Mesendoderm (in vitro differentiated cells): Measurements from ENCODE around the gene CADM1.

Experiments used
- DNase-seq: peaks from one replicate; pipeline ENCODE4 v3.0.0; 2013
- H2AK5ac ChIP-seq: 2 replicates; pipeline ENCODE4 v1.6.1; 2013; ENCODE audit warnings: low read length, inconsistent platforms
- H2BK120ac ChIP-seq: 2 replicates; pipeline ENCODE4 v1.6.1; 2013; ENCODE audit warnings: low read depth, mild to moderate bottlenecking, low read length, moderate library complexity, mixed read lengths
- H2BK15ac ChIP-seq: replicated peaks from 2 replicates; pipeline ENCODE4 v1.6.1; 2013; ENCODE audit warnings: low read depth, mild to moderate bottlenecking, moderate library complexity
- H2BK5ac ChIP-seq: 2 replicates; pipeline ENCODE4 v1.6.1; 2013; ENCODE audit warnings: low read length, inconsistent platforms
- H3K18ac ChIP-seq: 2 replicates; pipeline ENCODE4 v1.6.1; 2013; ENCODE audit warnings: mild to moderate bottlenecking, low read length, mixed read lengths
- H3K23ac ChIP-seq: one replicate; pipeline ENCODE4 v1.6.1; 2013; ENCODE audit warnings: low read length
- H3K27ac ChIP-seq: 2 replicates; pipeline ENCODE4 v1.5.1; 2013; ENCODE audit warnings: low read depth, mild to moderate bottlenecking, inconsistent platforms, low read length, moderate library complexity
- H3K27me3 ChIP-seq: 2 replicates; pipeline ENCODE4 v1.6.1; 2013; ENCODE audit warnings: low read length, control low read depth, mild to moderate bottlenecking, inconsistent platforms; ENCODE audit not compliant: insufficient read depth, poor library complexity
- H3K36me3 ChIP-seq: 2 replicates; pipeline ENCODE4 v1.6.1; 2013; ENCODE audit warnings: low read length, inconsistent platforms; ENCODE audit not compliant: control insufficient read depth, insufficient read depth
- H3K4ac ChIP-seq: one replicate; pipeline ENCODE4 v1.6.1; 2013; ENCODE audit warnings: low read depth, mild to moderate bottlenecking, low read length, moderate library complexity
- H3K4me1 ChIP-seq: 2 replicates; pipeline ENCODE4 v1.6.1; 2013; ENCODE audit warnings: low read depth, low read length, inconsistent platforms; ENCODE audit not compliant: control insufficient read depth
- H3K4me2 ChIP-seq: 2 replicates; pipeline ENCODE4 v1.6.1; 2013; ENCODE audit warnings: low read length
- H3K4me3 ChIP-seq: 2 replicates; pipeline ENCODE4 v1.5.1; 2013; ENCODE audit warnings: mild to moderate bottlenecking, low read length
- H3K56ac ChIP-seq: one replicate; pipeline ENCODE4 v1.6.1; 2013; ENCODE audit warnings: low read length
- H3K79me1 ChIP-seq: 2 replicates; pipeline ENCODE4 v1.6.1; 2013; ENCODE audit warnings: low read length, inconsistent platforms
- H3K79me2 ChIP-seq: 2 replicates; pipeline ENCODE4 v1.6.1; 2013; ENCODE audit warnings: mild to moderate bottlenecking, low read length; ENCODE audit not compliant: control insufficient read depth, insufficient read depth
- H3K9ac ChIP-seq: 2 replicates; pipeline ENCODE4 v1.6.1; 2013; ENCODE audit warnings: low read length, inconsistent platforms
- H4K5ac ChIP-seq: one replicate; pipeline ENCODE4 v1.6.1; 2013; ENCODE audit warnings: low read length
- H4K8ac ChIP-seq: one replicate; pipeline ENCODE4 v1.6.1; 2013; ENCODE audit warnings: low read depth, mild to moderate bottlenecking, control low read depth, low read length, moderate library complexity
- WGBS: extraction: QIAGEN DNeasy Blood & Tissue Kit; methylation state at CpG from one replicate; pipeline ENCODE4 v1.1.7; 2013; ENCODE audit warnings: low lambda C conversion rate, missing lambda C conversion rate; ENCODE audit not compliant: insufficient coverage; ENCODE audit errors: extremely low coverage; 5-methylcytosine and 5-hydroxymethylcytosine counted together

CADM1 gene

GRCh38 chr11:115220911-115221310 lies 283.3 kb downstream of the CADM1 start:
- Histone ChIP-seq H3K4me3 (no peak overlapping the region), H3K4ac (no peak overlapping the region), H3K36me3 (no peaks in the 10 kb centered on the region), H3K23ac (no peak overlapping the region), H3K4me1 (peaks cover 4% of the 10 kb centered on the region), H3K9ac (no peak overlapping the region), H3K27me3 (no peaks in the 10 kb centered on the region), H2AK5ac (no peak overlapping the region), H3K4me2 (no peak overlapping the region), H4K5ac (no peak overlapping the region), H3K27ac (no peak overlapping the region), H2BK120ac (no peak overlapping the region), H3K56ac (no peak overlapping the region), H4K8ac (no peak overlapping the region), H3K18ac (no peak overlapping the region), H3K79me2 (no peaks in the 10 kb centered on the region), H2BK15ac (no peak overlapping the region), H2BK5ac (no peak overlapping the region), H3K79me1 (no peaks in the 10 kb centered on the region)
- DNase-seq = no peak
- no CpG with 5 or more reads among the region's 4 CpGs for WGBS

GRCh38 chr11:115220423-115220822 lies 283.8 kb downstream of the CADM1 start:
- no peak overlapping the region for H3K27ac ChIP-seq
- H4K5ac ChIP-seq = no peak overlapping the region
- H3K27me3 ChIP-seq = no peaks in the 10 kb centered on the region
- no peaks in the 10 kb centered on the region for H3K36me3 ChIP-seq
- H3K4me3 ChIP-seq = no peak overlapping the region
- H3K79me2 ChIP-seq = no peaks in the 10 kb centered on the region
- peaks cover 4% of the 10 kb centered on the region for H3K4me1 ChIP-seq
- H2BK120ac ChIP-seq = no peak overlapping the region
- no peak overlapping the region for H2AK5ac ChIP-seq
- no peak overlapping the region for H4K8ac ChIP-seq
- no CpG with 5 or more reads among the region's 6 CpGs for whole genome bisulfite sequencing
- H3K4ac ChIP-seq = no peak overlapping the region
- no peak overlapping the region for H3K18ac ChIP-seq
- H2BK5ac ChIP-seq = no peak overlapping the region
- no peak overlapping the region for H3K23ac ChIP-seq
- H3K79me1 ChIP-seq = no peaks in the 10 kb centered on the region
- H3K56ac ChIP-seq = no peak overlapping the region
- H3K4me2 ChIP-seq = no peak overlapping the region
- H3K9ac ChIP-seq = no peak overlapping the region
- no peak overlapping the region for H2BK15ac ChIP-seq
- DNase-seq = no peak

- Histone ChIP-seq H3K4ac (no peak overlapping the region), H4K5ac (no peak overlapping the region), H3K18ac (no peak overlapping the region), H3K36me3 (no peaks in the 10 kb centered on the region), H3K4me3 (no peak overlapping the region), H3K4me1 (peaks cover 4% of the 10 kb centered on the region), H3K79me1 (no peaks in the 10 kb centered on the region), H4K8ac (peak overlapping the region; percentile 69), H3K27ac (no peak overlapping the region), H3K4me2 (no peak overlapping the region), H2BK120ac (peak overlapping the region; percentile 51), H3K79me2 (no peaks in the 10 kb centered on the region), H3K56ac (no peak overlapping the region), H2AK5ac (no peak overlapping the region), H3K9ac (no peak overlapping the region), H2BK5ac (no peak overlapping the region), H3K27me3 (no peaks in the 10 kb centered on the region), H2BK15ac (peak overlapping the region; percentile 85), H3K23ac (no peak overlapping the region)
- DNase-seq = no peak
- WGBS = no CpG with 5 or more reads among the region's 3 CpGs
Observed at GRCh38 chr11:115219376-115219775, 284.8 kb downstream of the CADM1 start.

- Histone ChIP-seq H3K79me1 (no peaks in the 10 kb centered on the region), H3K79me2 (no peaks in the 10 kb centered on the region), H3K18ac (peak overlapping the region; percentile 47), H2BK5ac (no peak overlapping the region), H3K4me1 (peaks cover 4% of the 10 kb centered on the region), H3K36me3 (no peaks in the 10 kb centered on the region), H2AK5ac (no peak overlapping the region), H3K9ac (no peak overlapping the region), H2BK15ac (no peak overlapping the region), H3K27me3 (no peaks in the 10 kb centered on the region), H3K56ac (no peak overlapping the region), H3K4me2 (no peak overlapping the region), H3K27ac (no peak overlapping the region), H2BK120ac (no peak overlapping the region), H3K23ac (no peak overlapping the region), H4K8ac (no peak overlapping the region), H3K4ac (peak overlapping the region; percentile 4), H3K4me3 (no peak overlapping the region), H4K5ac (no peak overlapping the region)
- no CpG with 5 or more reads among the region's 8 CpGs for WGBS
- no peak for DNase-seq
Observed at GRCh38 chr11:115217726-115218311, 286.4 kb downstream of the CADM1 start.

GRCh38 chr11:115215694-115216617 lies 288.3 kb downstream of the CADM1 start:
- Histone ChIP-seq H3K9ac (no peak overlapping the region), H3K36me3 (no peaks in the 10 kb centered on the region), H3K4me3 (no peak overlapping the region), H2BK15ac (no peak overlapping the region), H3K27me3 (no peaks in the 10 kb centered on the region), H3K4me1 (no peaks in the 10 kb centered on the region), H2BK5ac (no peak overlapping the region), H3K18ac (peak overlapping the region; percentile 31), H3K79me2 (no peaks in the 10 kb centered on the region), H4K5ac (no peak overlapping the region), H3K27ac (no peak overlapping the region), H2AK5ac (no peak overlapping the region), H3K4ac (no peak overlapping the region), H3K56ac (no peak overlapping the region), H4K8ac (peak overlapping the region; percentile 13), H3K79me1 (no peaks in the 10 kb centered on the region), H3K23ac (no peak overlapping the region), H3K4me2 (no peak overlapping the region), H2BK120ac (no peak overlapping the region)
- no CpG with 5 or more reads among the region's 11 CpGs for WGBS
- peak; percentile 76 for DNase-seq
